Activated naive CD4-positive, alpha-beta T cell treated with anti-CD3 and anti-CD28 coated beads, Interleukin-2, amount 10 ng/mL, durations not matched to agents 7 days and 5 days (primary cell): ENCODE data around the gene MED29.

ENCODE experiments used
- CTCF ChIA-PET: fragments of 350-600 bp; sonication (Branson Sonifier 250); formaldehyde crosslinking; loops from one replicate; lab custom pipeline; 2021; ENCODE audit warnings: antibody characterized with exemption; lab: Charles Lee
- DNase-seq: peaks from one replicate; pipeline ENCODE4 v3.0.0-alpha.2; 2020
- H3K27ac Mint-ChIP-seq: one replicate; pipeline ENCODE4 v1.8.0; 2021; ENCODE audit warnings: mild to moderate bottlenecking, moderate library complexity, mixed read lengths
- H3K27me3 Mint-ChIP-seq: one replicate; pipeline ENCODE4 v1.8.0; 2021; ENCODE audit warnings: mild to moderate bottlenecking, mixed read lengths
- H3K36me3 Mint-ChIP-seq: one replicate; pipeline ENCODE4 v1.8.0; 2021; ENCODE audit warnings: mixed read lengths
- H3K4me1 Mint-ChIP-seq: one replicate; pipeline ENCODE4 v1.8.0; 2021; ENCODE audit warnings: mixed read lengths
- H3K4me3 Mint-ChIP-seq: one replicate; pipeline ENCODE4 v1.8.0; 2021; ENCODE audit warnings: mild to moderate bottlenecking, moderate library complexity, mixed read lengths
- H3K9me3 Mint-ChIP-seq: one replicate; pipeline ENCODE4 v1.8.0; 2021; ENCODE audit warnings: mixed read lengths

The MED29 gene, protein sequence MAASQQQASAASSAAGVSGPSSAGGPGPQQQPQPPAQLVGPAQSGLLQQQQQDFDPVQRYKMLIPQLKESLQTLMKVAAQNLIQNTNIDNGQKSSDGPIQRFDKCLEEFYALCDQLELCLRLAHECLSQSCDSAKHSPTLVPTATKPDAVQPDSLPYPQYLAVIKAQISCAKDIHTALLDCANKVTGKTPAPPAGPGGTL

DNA sequence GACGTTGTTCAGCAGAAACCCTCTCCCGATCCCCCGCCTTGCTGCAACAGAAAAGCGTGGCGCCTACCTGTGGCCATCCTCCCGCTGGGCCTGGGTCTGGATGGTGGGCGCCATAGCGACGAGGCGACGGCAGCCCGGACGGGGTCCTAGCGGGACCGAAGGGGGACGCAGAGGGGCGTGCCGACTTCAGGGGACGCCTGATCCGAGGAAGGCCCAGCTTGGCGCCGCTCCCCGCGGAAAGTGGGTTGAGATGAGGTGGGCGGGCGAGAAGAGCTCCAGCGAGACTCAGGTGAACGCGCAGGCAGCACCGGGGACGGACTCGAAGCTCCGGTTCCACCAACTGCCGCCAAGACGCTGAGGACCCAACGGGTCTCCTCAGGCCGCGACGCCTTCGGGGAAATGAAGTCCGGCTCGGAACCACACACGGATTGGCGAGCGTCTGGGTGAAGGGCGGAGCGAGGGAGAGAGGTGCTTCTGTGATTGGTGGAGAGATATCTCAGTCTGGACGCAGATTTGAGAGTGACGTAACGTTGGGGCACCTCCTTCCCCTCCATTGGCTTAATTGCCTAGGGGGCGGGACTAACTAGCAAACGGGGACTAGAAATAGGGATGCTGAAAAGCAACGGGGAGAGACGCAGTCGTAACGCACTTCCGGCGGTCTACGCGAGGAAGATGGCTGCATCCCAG, at the start of gene MED29, which contains the start of gene PAF1:
TSS of gene MED29 (plus strand) at position 628 of the 687 bp plus-strand sequence. CDS start at position 673, 45 bp downstream.
TSS of gene PAF1 (minus strand) at position 356 of the 687 bp plus-strand sequence. CDS start at position 114, 242 bp downstream.
- Mint-ChIP-seq H3K27ac (peak within 1 kb of the TSS; percentile 99), H3K9me3 (no peaks in the 10 kb centered on the region), H3K27me3 (no peaks in the 10 kb centered on the region), H3K4me1 (peaks cover 39% of the 10 kb centered on the region), H3K4me3 (peak within 1 kb of the TSS; percentile 94), H3K36me3 (peaks cover 57% of the 10 kb centered on the region)
- CTCF ChIA-PET: interaction anchor here (1.0 to 3.6 kb wide), 2 partner anchors 21 to 45 kb away, joined by 3 to 17 read pairs; partner anchors contain the start of gene PLEKHG2
- peak; percentile 98 for DNase-seq

DNA sequence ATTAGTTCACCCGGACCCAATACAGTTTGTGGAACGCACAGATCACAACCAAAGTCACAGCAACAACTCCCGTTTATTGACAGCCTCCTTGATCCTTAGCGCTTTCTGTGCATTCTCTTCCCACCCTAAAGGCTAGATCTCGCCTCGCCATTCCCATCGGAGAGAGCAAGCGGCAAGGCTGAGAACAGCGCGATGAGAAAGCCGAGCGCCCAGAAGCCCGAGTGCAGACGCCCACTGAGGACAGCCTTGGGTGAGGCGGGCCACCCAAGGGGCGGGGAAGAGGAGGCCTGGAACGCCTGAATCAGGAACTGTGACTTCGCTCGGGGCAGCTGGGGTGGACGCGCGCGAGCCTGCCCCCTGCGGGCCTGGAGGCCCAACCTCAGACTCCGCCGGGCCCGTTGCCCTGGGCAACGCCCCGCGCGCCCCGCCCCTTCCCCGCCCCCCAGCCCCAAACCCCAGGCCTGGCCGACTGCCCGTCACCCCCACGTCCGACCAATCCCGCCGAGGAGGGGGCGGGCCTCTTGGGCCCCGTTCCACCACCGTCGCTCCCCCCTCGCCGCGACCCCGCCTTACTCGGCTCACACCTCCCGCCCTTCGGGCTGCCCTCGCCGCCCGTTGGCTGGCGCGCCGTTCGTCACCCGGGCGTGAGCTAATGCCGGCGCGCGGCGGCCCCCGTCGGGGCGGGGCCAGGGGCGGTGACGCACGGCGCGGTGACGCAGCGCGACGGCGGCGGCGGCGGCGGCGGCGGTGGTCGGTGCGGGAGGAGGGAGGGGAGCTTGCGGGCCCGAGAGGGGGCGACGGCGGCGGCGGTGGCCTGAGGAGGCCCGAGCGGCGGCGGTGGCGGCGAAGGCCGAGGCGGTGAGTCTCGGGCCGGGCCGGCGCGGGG, 49.2 kb upstream of the MED29 start, which contains the start of gene SAMD4B:
TSS of gene SAMD4B (plus strand) at position 703 of the 886 bp plus-strand sequence. CDS start 14,473 bp downstream, outside the sequence.
- H3K27ac Mint-ChIP-seq: peak within 1 kb of the TSS; percentile 92

DNA sequence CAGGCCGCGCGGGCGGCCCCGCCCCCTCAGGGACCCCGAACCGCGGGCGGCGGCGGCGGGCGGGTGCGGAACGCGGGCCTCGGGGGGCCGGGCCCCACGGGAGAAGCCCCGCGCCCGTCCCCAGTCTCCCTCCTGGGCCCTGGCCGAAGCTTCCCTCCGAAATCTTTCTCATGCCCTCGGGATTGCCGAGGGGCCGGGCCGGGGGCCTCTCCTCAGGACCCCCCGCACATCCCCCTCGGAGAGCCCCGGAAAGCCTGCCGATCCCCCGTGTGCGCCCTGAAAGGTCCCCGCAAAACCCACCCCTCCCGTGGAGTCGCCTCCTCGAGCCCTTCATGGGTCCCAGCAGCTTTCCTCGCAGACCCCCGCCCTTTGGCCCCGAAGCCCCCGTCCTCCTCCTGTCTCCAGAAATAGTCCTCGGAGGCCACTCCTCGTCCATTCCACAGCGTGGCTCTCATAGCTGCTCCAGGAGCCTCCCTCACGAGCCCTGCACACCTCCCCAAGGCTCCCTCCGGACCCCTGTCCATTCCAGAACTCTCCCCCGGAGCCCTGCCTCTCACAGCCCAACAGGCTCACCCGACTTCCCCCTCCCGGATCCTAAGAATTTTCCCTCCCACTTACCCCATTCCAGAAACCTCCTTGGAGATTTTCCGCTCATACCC, 48.4 kb upstream of the MED29 start:
- H3K36me3 Mint-ChIP-seq: peaks cover 18% of the 10 kb centered on the region
- H3K4me1 Mint-ChIP-seq: peaks cover 65% of the 10 kb centered on the region
- CTCF ChIA-PET: interaction anchor here (0.6 to 1.5 kb wide), 5 partner anchors 8 to 945 kb away, joined by 3 to 4 read pairs (median 3); no protein-coding TSS in a partner anchor
- no peaks in the 10 kb centered on the region for H3K27me3 Mint-ChIP-seq
- no peaks in the 10 kb centered on the region for H3K9me3 Mint-ChIP-seq
- peak overlapping the region; percentile 81 for H3K27ac Mint-ChIP-seq
- peak overlapping the region; percentile 81 for H3K4me3 Mint-ChIP-seq
- peak; percentile 33 for DNase-seq

More for the DNA sequence above, 49.2 kb upstream of the MED29 start, which contains the start of gene SAMD4B:
- Mint-ChIP-seq H3K9me3 (no peaks in the 10 kb centered on the region), H3K4me1 (peaks cover 65% of the 10 kb centered on the region), H3K4me3 (peak within 1 kb of the TSS; percentile 89), H3K27me3 (no peaks in the 10 kb centered on the region), H3K36me3 (peaks cover 18% of the 10 kb centered on the region)
- CTCF ChIA-PET: interaction anchor here (0.6 to 1.5 kb wide), 5 partner anchors 8 to 944 kb away, joined by 3 to 4 read pairs (median 3); no protein-coding TSS in a partner anchor
- DNase-seq: peak; percentile 99

DNA sequence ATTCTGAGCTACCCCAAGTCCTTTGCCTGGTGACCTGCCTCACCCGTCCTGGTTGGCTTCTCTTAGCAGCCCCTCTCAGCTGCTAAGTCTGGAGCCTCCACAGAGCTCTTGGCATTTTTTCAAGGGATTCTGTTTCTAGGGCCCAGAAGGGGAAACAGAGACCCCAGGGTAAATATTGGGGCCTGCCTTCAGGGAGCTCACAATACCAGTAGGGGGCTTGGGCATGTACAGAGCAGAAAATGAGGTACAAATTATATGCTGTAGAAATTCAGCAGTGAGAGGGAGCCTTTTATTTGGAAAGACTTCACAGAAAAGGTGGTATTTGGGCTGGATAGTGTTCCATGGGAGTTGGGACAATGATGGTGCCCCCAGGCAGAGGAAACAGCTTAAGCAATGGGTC, 45.2 kb upstream of the MED29 start:
- DNase-seq: no peak

DNA sequence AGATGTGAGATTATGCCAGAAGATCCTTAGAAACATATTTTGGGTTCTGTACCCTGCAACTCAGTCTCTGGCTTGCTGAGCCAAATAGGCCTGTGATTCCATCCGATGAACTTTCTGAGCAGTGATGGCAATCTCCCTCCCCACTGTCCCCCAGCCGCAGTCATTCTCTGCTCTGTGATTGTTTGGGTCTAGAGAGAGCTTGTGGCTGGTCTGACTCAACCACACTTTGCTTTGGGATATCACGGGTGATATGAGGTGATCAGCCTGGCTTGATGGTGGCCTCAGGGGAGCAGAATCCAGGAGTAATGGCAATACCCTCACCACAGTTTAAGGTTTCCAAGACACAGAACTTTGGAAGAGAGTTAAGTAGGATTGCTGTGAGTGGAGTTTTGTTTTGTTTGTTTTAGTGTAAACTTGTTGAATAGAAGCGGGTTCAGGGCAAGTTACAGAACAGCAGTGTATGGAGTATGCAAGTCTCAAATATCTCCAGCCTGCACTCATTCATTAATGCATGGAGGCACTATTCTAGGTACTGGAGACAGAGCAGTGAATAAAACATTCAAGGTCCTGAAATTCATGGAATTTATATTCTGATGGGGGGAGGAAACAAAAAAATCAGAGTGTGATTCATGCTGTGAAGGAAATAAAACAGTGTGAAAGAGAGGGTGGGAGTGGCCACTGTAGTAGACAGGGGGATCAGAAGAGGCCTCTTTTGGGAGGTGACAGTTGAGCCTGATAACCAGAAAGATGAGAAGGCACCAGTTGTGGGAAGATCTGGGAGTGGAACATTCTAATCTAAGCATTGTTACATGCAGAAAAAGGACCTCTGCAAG, 43.6 kb upstream of the MED29 start:
- no peaks in the 10 kb centered on the region for H3K9me3 Mint-ChIP-seq
- no peak overlapping the region for H3K27ac Mint-ChIP-seq
- CTCF ChIA-PET: interaction anchor here (1.0 to 1.3 kb wide), 3 partner anchors 21 to 64 kb away, joined by 3 to 4 read pairs (median 3); no protein-coding TSS in a partner anchor
- peaks cover 38% of the 10 kb centered on the region for H3K36me3 Mint-ChIP-seq
- H3K4me3 Mint-ChIP-seq: no peak overlapping the region
- no peak for DNase-seq
- H3K4me1 Mint-ChIP-seq: peaks cover 64% of the 10 kb centered on the region
- H3K27me3 Mint-ChIP-seq: no peaks in the 10 kb centered on the region

More for the DNA sequence above, 45.2 kb upstream of the MED29 start:
- CTCF ChIA-PET: interaction anchor here (0.6 to 1.3 kb wide), 5 partner anchors 9 to 123 kb away, joined by 3 to 4 read pairs (median 3); partner anchors contain the start of genes MED29 and PAF1
- H3K4me3 Mint-ChIP-seq: no peak overlapping the region
- H3K9me3 Mint-ChIP-seq: no peaks in the 10 kb centered on the region
- no peaks in the 10 kb centered on the region for H3K27me3 Mint-ChIP-seq
- H3K27ac Mint-ChIP-seq: no peak overlapping the region
- H3K36me3 Mint-ChIP-seq: peaks cover 28% of the 10 kb centered on the region
- H3K4me1 Mint-ChIP-seq: peaks cover 54% of the 10 kb centered on the region

DNA sequence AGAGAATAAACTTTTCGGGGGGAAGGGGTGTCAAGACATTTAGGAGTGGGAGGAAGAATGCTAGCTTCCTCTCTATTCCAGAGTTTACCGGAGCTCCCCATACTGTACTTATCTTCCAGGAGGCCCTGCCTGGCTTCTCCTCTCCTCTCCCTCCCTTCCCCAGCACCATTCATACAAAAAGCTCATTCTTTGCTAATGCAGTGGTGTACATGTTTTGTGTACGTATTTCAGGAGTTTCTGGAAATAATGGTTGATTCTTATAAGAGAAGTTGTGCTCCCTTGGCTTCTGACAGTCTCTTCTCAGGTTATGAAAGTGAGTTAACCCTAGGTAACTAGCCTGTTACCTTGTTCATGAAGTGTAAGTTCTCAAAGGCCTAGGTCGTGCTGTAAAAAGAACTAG, 41.9 kb upstream of the MED29 start:
- Mint-ChIP-seq H3K9me3 (no peaks in the 10 kb centered on the region), H3K4me3 (no peak overlapping the region), H3K4me1 (peaks cover 50% of the 10 kb centered on the region), H3K27me3 (no peaks in the 10 kb centered on the region), H3K36me3 (peaks cover 42% of the 10 kb centered on the region), H3K27ac (no peak overlapping the region)
- DNase-seq: no peak
- CTCF ChIA-PET: no interaction called here

DNA sequence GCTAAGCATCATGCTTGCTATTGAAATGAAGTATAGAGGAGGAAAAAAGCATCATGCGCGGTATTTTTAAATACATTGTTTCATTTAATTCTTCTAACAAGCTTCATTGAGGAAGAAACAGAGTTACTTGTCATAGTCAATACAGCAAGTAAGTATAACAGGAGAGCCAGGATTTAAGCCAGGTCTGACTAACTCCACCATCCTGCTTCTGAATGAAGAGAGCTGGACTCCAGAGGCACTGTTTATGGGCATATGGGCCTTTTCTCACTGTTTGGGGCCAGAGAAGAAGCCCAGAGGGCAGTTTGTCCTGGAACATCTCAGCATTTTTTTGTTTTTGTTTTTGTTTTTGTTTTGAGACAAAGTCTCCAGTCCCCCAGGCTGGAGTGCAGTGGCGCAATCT, 41.0 kb upstream of the MED29 start:
- Mint-ChIP-seq H3K27ac (no peak overlapping the region), H3K36me3 (peaks cover 42% of the 10 kb centered on the region), H3K27me3 (no peaks in the 10 kb centered on the region), H3K4me3 (no peak overlapping the region), H3K4me1 (peaks cover 42% of the 10 kb centered on the region), H3K9me3 (no peaks in the 10 kb centered on the region)
- no peak for DNase-seq
- CTCF ChIA-PET: interaction anchor here (1.0 to 1.6 kb wide), 3 partner anchors 8 to 48 kb away, joined by 4 to 5 read pairs (median 4); partner anchors contain the start of gene SAMD4B

DNA sequence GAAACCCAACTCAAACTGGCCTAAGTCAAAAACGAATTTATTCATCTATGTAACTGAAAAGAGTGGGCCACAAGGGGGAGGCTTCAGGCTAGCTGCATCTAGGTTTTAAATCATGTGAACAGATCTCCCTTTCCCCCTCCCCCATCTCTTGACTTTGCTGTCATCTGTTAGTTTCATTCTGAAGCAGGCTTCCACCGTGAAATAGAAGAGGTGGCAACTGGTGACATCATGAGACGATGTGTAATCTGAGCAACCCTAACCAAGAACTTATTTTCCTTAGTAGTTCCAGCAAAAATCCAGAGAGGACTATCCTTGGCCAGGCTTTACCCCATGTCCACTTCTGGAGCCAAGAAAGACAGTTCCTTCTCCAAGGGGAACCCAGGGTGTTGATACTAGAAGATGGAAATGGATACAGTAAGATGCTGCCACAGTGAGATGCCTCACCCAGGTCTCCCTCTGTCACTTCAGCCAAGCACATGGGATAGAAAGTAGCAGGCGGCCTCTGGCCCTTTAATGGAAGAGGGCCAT, 39.6 kb upstream of the MED29 start:
- peak overlapping the region; percentile 17 for H3K27ac Mint-ChIP-seq
- peaks cover 37% of the 10 kb centered on the region for H3K4me1 Mint-ChIP-seq
- CTCF ChIA-PET: interaction anchor here (1.6 kb wide), 1 partner anchor 47 kb away, joined by 5 read pairs; no protein-coding TSS in a partner anchor
- peak; percentile 40 for DNase-seq
- H3K36me3 Mint-ChIP-seq: peaks cover 52% of the 10 kb centered on the region
- no peak overlapping the region for H3K4me3 Mint-ChIP-seq
- no peaks in the 10 kb centered on the region for H3K27me3 Mint-ChIP-seq
- H3K9me3 Mint-ChIP-seq: no peaks in the 10 kb centered on the region

DNA sequence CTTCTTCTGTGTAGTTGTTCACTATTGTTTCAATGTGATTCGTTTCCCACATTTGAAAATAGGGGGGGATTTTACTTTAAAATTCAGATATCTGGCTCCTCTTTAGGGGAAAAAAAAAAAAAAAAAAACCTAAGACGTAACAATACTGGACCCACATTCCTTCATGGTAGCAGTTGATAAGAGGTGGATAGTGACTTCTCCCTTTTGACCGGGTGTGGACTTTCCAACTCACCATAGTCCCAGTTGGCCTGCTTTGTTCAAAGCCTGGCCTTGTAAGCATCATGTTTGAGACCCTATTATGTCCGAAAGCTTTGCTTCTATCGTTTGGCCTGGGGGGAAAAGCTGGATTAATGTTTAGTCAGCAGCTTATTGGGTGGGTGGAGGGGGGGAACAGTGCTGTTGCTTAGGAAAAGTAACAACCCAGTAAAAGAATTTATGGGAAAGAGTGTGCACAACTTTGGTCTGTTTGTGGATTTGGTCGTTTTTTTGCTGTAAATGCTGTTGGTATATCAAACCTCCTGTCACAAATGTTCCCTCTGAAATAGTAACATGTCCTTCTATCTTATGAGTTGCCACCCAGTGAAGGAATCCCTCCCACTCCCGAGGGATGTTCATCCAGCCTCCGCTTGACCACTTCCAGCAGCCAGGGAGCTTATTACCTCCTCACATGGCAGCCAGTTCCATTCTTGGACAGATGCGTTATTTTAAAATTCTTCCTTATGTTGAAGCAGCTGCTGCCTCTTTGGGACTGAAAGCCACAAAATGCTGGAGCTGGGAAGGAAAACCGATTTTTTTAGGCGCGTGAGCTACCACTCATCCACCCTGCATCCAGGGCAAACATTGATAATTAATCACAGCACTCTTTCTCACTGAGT, 38.6 kb upstream of the MED29 start:
- Mint-ChIP-seq H3K27me3 (no peaks in the 10 kb centered on the region), H3K27ac (no peak overlapping the region), H3K36me3 (peaks cover 50% of the 10 kb centered on the region), H3K4me3 (no peak overlapping the region), H3K9me3 (no peaks in the 10 kb centered on the region), H3K4me1 (peaks cover 31% of the 10 kb centered on the region)
- CTCF ChIA-PET: no interaction called here
- DNase-seq: no peak

DNA sequence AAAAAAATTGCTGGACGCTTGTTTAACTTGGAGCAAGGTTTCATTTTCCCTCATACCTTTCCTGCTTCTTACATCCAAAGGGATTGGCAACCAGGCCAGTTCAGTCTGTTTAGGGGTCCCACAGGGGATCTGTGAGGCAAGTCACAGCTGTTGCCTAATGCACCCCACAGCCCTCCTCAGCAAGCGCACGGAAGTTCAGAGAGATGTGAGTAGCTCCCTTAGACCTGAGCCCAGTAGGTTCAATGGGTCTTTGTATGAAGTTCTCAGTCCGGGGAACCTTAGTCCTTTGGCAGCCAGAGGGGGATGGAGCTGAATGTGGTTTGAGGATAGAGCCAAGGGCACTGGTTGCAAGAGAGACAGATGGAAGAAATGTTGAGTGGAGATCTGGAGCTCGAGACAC, 35.9 kb upstream of the MED29 start:
- no peak for DNase-seq
- CTCF ChIA-PET: interaction anchor here (1.0 to 1.3 kb wide), 2 partner anchors 9 to 11 kb away, joined by 3 read pairs; no protein-coding TSS in a partner anchor
- Mint-ChIP-seq H3K4me3 (no peak overlapping the region), H3K27ac (no peak overlapping the region), H3K9me3 (no peaks in the 10 kb centered on the region), H3K4me1 (peaks cover 19% of the 10 kb centered on the region), H3K36me3 (peaks cover 47% of the 10 kb centered on the region), H3K27me3 (no peaks in the 10 kb centered on the region)

DNA sequence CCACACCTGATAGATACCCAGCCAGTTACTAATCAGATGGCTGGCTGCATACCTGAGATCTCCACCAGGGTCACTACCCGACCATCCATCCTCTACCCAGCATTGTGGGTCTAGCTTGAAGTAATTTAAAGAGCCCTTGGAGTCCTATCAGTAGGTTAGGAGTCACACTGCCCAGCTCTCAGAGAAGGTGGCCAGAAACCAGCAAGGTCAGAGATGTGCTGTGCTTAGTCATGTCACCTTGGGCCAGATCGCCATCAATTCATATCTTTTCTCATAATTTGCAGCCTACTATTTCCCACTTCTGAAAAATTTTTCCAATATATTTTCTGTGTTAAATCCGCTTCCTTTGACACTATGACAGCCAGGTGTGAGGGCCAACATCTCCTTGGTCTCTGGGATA, 35.1 kb upstream of the MED29 start:
- H3K27ac Mint-ChIP-seq: no peak overlapping the region
- no peaks in the 10 kb centered on the region for H3K27me3 Mint-ChIP-seq
- H3K9me3 Mint-ChIP-seq: no peaks in the 10 kb centered on the region
- H3K36me3 Mint-ChIP-seq: peaks cover 50% of the 10 kb centered on the region
- DNase-seq: no peak
- CTCF ChIA-PET: interaction anchor here (1.0 kb wide), 1 partner anchor 12 kb away, joined by 3 read pairs; no protein-coding TSS in a partner anchor
- H3K4me3 Mint-ChIP-seq: no peak overlapping the region
- peaks cover 18% of the 10 kb centered on the region for H3K4me1 Mint-ChIP-seq
